PC-9 (cell line): ENCODE data around the gene CSNK1A1L. TPM values are rescaled to one million over a fixed set of nuclear protein-coding genes. Genes with fewer than 3 reads are reported as not detected.

Experiments
- BruUV-seq: library from RNA; stranded (reverse); fragments of 400-500 nt; replicated peaks from 2 replicates; lab custom pipeline; 2021; lab: Mats Ljungman, UMichigan
- CTCF ChIA-PET: fragments of 300-600 bp; sonication (Branson Sonifier 250); formaldehyde crosslinking; loops from one replicate; lab custom pipeline; 2022; ENCODE audit warnings: antibody characterized with exemption; lab: Charles Lee
- POLR2A ChIA-PET: fragments of 300-600 bp; sonication (Branson Sonifier 250); formaldehyde crosslinking; loops from one replicate; lab custom pipeline; 2022; ENCODE audit warnings: antibody characterized with exemption; ENCODE audit not compliant: unreplicated experiment; lab: Charles Lee
- DNase-seq, 2 experiments: peaks; one replicate each; pipeline versions ENCODE4 v3.0.0 to v3.0.0-alpha.2; 2015 to 2022; ENCODE audit warnings: mixed read lengths in 1 of 2
- H2AFZ ChIP-seq: fragments of 200-600 bp; sonication (generic); 2 replicates; pipeline ENCODE4 v1.8.1; 2017; ENCODE audit warnings: antibody characterized with exemption
- H3F3A ChIP-seq: fragments of 200-600 bp; sonication (generic); 2 replicates; pipeline ENCODE4 v1.8.1; 2017; ENCODE audit warnings: antibody characterized with exemption, mild to moderate bottlenecking, low read depth; ENCODE audit not compliant: insufficient read depth
- H3K27ac ChIP-seq: fragments of 200-600 bp; sonication (generic); 2 replicates; pipeline ENCODE4 v1.6.1; 2016; ENCODE audit warnings: mixed run types
- H3K27me3 ChIP-seq: fragments of 200-600 bp; sonication (generic); 2 replicates; pipeline ENCODE4 v1.6.1; 2016; ENCODE audit warnings: low read depth, mixed run types; ENCODE audit not compliant: insufficient read depth
- H3K36me3 ChIP-seq: fragments of 200-600 bp; sonication (generic); 2 replicates; pipeline ENCODE4 v1.6.1; 2016; ENCODE audit warnings: low read depth, mixed run types
- H3K4me1 ChIP-seq: fragments of 200-600 bp; sonication (generic); replicated peaks from 2 replicates; pipeline ENCODE4 v1.6.1; 2016; ENCODE audit warnings: mixed run types; ENCODE audit not compliant: insufficient read depth
- H3K4me2 ChIP-seq: fragments of 200-600 bp; sonication (generic); 2 replicates; pipeline ENCODE4 v1.6.1; 2017; ENCODE audit warnings: mixed run types
- H3K4me3 ChIP-seq: fragments of 200-600 bp; sonication (generic); 2 replicates; pipeline ENCODE4 v1.6.1; 2016; ENCODE audit warnings: mixed run types
- H3K79me2 ChIP-seq: fragments of 200-600 bp; sonication (generic); 2 replicates; pipeline ENCODE4 v1.6.1; 2017; ENCODE audit warnings: low read depth, mixed run types
- H3K9me2 ChIP-seq: fragments of 200-600 bp; sonication (generic); 2 replicates; pipeline ENCODE4 v1.8.1; 2017; ENCODE audit warnings: mild to moderate bottlenecking; ENCODE audit not compliant: insufficient read depth
- H3K9me3 ChIP-seq: fragments of 200-600 bp; sonication (generic); 2 replicates; pipeline ENCODE4 v1.8.1; 2016; ENCODE audit warnings: low read depth; ENCODE audit not compliant: insufficient read depth
- H4K20me1 ChIP-seq: fragments of 200-600 bp; sonication (generic); 2 replicates; pipeline ENCODE4 v1.8.1; 2017; ENCODE audit not compliant: insufficient read depth
- EZH2 ChIP-seq: fragments of 200-600 bp; sonication (generic); IDR thresholded peaks from 2 replicates; pipeline ENCODE4 v1.8.0; 2017; ENCODE audit warnings: antibody characterized with exemption, low read depth
- intact Hi-C: fragments of 100-400 bp; cut with micrococcal nuclease; formaldehyde crosslinking; loops from one replicate; pipeline ENCODE4 v1.10.0; 2022; ENCODE audit not compliant: unreplicated experiment
- total RNA-seq: library from RNA; stranded (reverse); gene quantifications from 2 replicates; pipeline ENCODE4 v1.2.3, GENCODE V29; 2021
- TF ChIP-seq, protein P1 (sequence below): fragments of 200-600 bp; sonication (generic); conservative IDR thresholded peaks from 2 replicates; pipeline ENCODE4 v1.6.1; 2017; ENCODE audit warnings: mixed run types, antibody characterized with exemption, mild to moderate bottlenecking, moderate library complexity

CSNK1A1L gene
- total RNA-seq, 1 experiment from 2014 or later, result not detected

DNA sequence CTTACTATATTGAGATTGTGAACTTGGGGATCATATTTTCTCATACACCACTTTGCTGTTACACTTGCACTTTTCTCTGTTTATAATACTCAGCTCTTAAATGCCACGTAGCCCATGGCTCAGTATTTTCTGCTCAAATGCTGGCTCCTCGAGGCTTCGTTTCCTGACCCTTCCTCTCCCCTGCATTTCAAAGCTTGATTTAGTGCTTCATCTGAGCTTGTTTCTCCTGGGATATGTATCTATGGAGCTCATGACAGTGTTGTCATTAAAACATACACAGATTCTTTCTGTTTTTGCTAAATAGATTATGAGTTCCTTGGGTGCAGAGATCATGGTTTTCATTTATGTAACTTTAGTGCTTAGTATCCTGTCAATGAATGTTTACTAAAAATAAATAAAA, 11.4 kb downstream of the CSNK1A1L start:
- intact Hi-C loops, result no loop called here
- Histone ChIP-seq H3K36me3 (no peaks in the 10 kb centered on the region), H3K79me2 (no peaks in the 10 kb centered on the region), H4K20me1 (no peaks in the 10 kb centered on the region), H3K4me2 (no peak overlapping the region), H3K27me3 (no peaks in the 10 kb centered on the region), H3F3A (no peaks in the 10 kb centered on the region), H3K9me2 (no peaks in the 10 kb centered on the region), H2AFZ (no peak overlapping the region; the same call in 1 of the 2 replicates), H3K4me3 (no peak overlapping the region), H3K9me3 (no peaks in the 10 kb centered on the region), H3K4me1 (no peaks in the 10 kb centered on the region), H3K27ac (no peak overlapping the region)
- ChIA-PET POLR2A (no interaction called here), CTCF (no interaction called here)
- TF ChIP-seq, protein P1, sequence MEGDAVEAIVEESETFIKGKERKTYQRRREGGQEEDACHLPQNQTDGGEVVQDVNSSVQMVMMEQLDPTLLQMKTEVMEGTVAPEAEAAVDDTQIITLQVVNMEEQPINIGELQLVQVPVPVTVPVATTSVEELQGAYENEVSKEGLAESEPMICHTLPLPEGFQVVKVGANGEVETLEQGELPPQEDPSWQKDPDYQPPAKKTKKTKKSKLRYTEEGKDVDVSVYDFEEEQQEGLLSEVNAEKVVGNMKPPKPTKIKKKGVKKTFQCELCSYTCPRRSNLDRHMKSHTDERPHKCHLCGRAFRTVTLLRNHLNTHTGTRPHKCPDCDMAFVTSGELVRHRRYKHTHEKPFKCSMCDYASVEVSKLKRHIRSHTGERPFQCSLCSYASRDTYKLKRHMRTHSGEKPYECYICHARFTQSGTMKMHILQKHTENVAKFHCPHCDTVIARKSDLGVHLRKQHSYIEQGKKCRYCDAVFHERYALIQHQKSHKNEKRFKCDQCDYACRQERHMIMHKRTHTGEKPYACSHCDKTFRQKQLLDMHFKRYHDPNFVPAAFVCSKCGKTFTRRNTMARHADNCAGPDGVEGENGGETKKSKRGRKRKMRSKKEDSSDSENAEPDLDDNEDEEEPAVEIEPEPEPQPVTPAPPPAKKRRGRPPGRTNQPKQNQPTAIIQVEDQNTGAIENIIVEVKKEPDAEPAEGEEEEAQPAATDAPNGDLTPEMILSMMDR, result no peak
- no peak for TF ChIP-seq EZH2
- DNase-seq, result no peak
- BruUV-seq, result no TSS peak

DNA sequence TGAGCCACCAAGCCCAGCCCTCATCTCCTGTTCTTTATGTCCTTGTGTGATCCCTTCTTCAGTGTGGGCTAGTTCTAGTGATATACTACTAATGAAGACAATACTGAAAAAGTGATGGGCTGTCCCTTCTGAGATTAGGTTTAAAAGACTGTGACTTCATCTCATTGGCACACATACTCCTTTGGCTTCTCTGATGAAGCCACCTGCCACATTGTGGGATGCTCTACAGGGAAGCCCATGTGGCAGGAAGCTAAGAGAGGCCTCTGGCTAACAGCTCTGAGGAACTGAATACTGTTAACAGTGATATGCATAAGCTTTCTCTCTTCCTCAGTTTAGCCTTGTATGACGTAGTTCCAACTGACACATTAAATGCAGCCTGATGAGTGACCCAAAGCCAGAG, 13.6 kb downstream of the CSNK1A1L start:
- Histone ChIP-seq H4K20me1 (no peaks in the 10 kb centered on the region), H2AFZ (no peak overlapping the region), H3K36me3 (no peaks in the 10 kb centered on the region), H3K4me2 (no peak overlapping the region), H3K79me2 (no peaks in the 10 kb centered on the region), H3F3A (no peaks in the 10 kb centered on the region), H3K9me2 (no peaks in the 10 kb centered on the region), H3K9me3 (no peaks in the 10 kb centered on the region), H3K4me3 (no peak overlapping the region), H3K27ac (no peak overlapping the region), H3K4me1 (no peaks in the 10 kb centered on the region), H3K27me3 (no peaks in the 10 kb centered on the region)
- no TSS peak for BruUV-seq
- ChIA-PET CTCF (no interaction called here), POLR2A (no interaction called here)
- TF ChIP-seq, protein P1, result no peak
- no peak for TF ChIP-seq EZH2
- DNase-seq, result no peak
- intact Hi-C loops, result no loop called here

DNA sequence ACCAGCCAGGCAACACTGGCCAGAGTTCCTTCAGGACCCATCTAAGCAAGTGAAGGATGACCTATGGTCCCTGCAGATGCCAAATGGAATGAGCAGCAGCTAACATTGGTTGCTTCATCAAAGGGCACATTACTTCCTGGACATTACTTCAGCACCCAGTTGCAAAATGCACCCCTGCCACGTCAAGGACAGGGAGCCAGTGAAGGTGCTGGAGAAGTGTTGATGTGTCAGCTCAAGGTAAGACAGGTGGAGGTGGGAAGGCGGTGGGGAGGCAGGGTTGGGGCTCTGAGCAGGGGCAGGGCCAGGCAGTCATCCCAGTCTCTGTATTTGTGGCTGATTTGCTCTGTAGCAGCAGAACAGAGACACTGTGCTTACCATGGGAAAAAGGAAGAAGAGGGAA, 14.6 kb downstream of the CSNK1A1L start:
- H3K9me2 ChIP-seq, result no peaks in the 10 kb centered on the region
- intact Hi-C loops, result no loop called here

More for the DNA sequence above, 14.6 kb downstream of the CSNK1A1L start:
- H3K79me2 ChIP-seq, result no peaks in the 10 kb centered on the region
- no TSS peak for BruUV-seq
- ChIA-PET POLR2A (no interaction called here), CTCF (no interaction called here)
- no peaks in the 10 kb centered on the region for H3K27me3 ChIP-seq
- no peaks in the 10 kb centered on the region for H3F3A ChIP-seq
- H3K36me3 ChIP-seq, result no peaks in the 10 kb centered on the region
- no peaks in the 10 kb centered on the region for H3K4me1 ChIP-seq
- H3K27ac ChIP-seq, result no peak overlapping the region
- DNase-seq, result no peak
- H3K4me2 ChIP-seq, result no peak overlapping the region
- H4K20me1 ChIP-seq, result no peaks in the 10 kb centered on the region
- no peak overlapping the region for H2AFZ ChIP-seq
- no peaks in the 10 kb centered on the region for H3K9me3 ChIP-seq
- TF ChIP-seq, protein P1, result no peak
- no peak for TF ChIP-seq EZH2
- no peak overlapping the region for H3K4me3 ChIP-seq
